SH-SY5Y (cell line): ENCODE data around the gene TMEM200C.

Experiments used
- GATA2 ChIP-seq: IDR thresholded peaks from 2 replicates; pipeline ENCODE4 v1.6.1; 2011; ENCODE audit warnings: mild to moderate bottlenecking, low read depth, low read length
- GATA3 ChIP-seq: IDR thresholded peaks from 2 replicates; pipeline ENCODE4 v1.6.1; 2011; ENCODE audit warnings: low read depth, mild to moderate bottlenecking, low read length, moderate library complexity

TMEM200C gene

GRCh38 chr18:5895876-5896740 is 786 bp upstream of the TMEM200C start:
- TF ChIP-seq GATA3 (no peak), GATA2 (no peak)

- TF ChIP-seq GATA3, result no peak
- TF ChIP-seq GATA2, result no peak
Measured at GRCh38 chr18:5894611-5895298, 567 bp downstream of the TMEM200C start.

- TF ChIP-seq GATA2, result no peak
- no peak for TF ChIP-seq GATA3
Measured at GRCh38 chr18:5893956-5894610, 1.2 kb downstream of the TMEM200C start.

GRCh38 chr18:5892823-5893431 is 2.4 kb downstream of the TMEM200C start:
- TF ChIP-seq GATA2 (no peak), GATA3 (no peak)

DNA sequence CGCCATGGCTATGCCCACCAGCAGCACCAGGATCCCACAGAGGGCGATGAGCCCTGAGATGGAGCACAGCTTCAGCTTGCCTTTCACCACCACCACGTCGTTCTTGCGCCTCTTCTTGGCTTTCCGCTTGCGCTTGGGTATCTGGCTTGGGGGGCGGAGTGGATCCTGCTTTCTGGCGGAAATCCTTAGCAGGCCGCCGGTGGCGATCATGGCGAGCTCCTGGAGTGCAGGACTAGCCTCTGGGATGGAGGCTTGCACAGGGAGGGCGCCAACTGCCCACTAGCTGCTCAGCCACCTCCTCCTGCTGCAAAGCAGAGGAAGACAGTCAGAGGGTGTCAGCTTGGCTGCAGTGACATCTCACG is 3.5 kb downstream of the TMEM200C start:
- TF ChIP-seq GATA3 (no peak), GATA2 (no peak)

DNA sequence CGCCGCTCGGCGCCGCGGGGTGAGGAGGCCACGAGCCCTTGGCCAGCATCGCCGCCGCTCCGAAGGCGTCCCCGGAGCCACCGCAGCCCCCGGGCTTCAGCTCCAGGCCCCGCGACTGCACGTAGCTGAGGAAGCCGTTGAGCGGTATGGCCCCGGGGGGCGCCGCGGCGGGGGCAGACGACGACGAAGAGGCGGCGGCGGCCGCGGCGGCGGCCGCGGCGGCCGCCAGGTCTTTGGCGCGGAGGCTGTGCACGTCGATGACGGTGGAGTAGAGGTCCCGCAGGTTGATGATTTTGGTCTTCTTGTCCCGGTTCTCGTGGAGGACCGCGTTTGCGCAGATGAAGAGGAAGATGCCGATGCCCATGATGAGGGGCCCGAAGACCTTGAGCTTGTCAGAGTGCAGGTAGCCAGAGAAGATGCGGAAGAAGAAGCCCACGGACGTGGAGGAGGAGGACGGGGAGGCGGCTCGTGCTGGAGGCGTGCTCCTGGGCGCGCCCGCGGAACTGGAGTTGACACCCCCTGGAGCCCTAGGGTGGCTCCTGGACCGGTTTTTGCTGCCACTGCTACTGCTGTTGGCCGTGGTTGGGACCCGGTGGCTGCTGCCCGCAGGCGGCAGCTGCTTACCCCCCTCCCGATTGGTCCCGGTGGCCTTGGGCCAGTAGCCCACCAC is 4.0 kb downstream of the TMEM200C start:
- TF ChIP-seq GATA2 (no peak), GATA3 (no peak)

- TF ChIP-seq GATA2 (no peak), GATA3 (no peak)
Measured at GRCh38 chr18:5890331-5891183, 4.8 kb downstream of the TMEM200C start.

GRCh38 chr18:5885361-5885760 is 10.0 kb downstream of the TMEM200C start:
- TF ChIP-seq GATA3 (no peak), GATA2 (no peak)

GRCh38 chr18:5884375-5884774 is 10.9 kb downstream of the TMEM200C start:
- TF ChIP-seq GATA3 (no peak), GATA2 (no peak)

DNA sequence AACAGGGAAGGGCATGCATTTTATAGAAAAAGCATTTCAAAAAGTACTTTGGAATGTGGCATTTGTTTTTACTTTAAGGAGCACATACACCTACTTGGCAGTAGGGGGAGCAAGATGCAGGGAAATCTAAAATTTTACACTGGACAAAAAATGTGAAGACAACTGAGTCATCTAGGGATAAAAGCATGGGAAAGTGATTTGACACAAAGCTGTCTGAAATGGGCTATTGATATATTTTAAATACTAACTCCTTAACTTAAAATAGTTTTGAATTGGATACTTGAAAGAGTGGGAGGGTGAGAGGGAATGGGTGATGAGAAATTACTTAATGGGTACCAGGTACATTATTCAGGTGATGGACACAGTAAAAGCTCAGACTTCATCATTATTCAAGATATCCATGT is 15.8 kb downstream of the TMEM200C start:
- TF ChIP-seq GATA3 (no peak), GATA2 (no peak)

DNA sequence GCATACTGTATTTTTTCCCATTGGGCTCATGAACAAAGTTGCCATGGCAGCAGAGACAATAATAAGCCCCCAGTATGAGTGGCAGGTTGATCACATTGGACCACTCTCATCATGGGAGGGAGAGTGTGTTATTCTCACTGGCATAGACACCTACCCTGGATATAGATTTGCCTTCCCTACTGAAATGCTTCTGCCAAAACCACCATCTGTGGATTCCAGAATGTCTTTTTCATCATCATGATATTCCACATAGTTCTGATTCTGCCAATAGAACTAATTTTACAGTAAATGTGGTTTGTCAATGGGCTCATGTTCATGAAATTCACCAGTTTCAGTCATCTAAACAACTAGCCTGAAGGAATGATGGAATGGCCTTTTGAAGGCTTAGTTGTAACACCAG is 18.4 kb downstream of the TMEM200C start:
- TF ChIP-seq GATA3, result no peak
- no peak for TF ChIP-seq GATA2

GRCh38 chr18:5874336-5874735 is 21.0 kb downstream of the TMEM200C start:
- TF ChIP-seq GATA3, result no peak
- no peak for TF ChIP-seq GATA2

DNA sequence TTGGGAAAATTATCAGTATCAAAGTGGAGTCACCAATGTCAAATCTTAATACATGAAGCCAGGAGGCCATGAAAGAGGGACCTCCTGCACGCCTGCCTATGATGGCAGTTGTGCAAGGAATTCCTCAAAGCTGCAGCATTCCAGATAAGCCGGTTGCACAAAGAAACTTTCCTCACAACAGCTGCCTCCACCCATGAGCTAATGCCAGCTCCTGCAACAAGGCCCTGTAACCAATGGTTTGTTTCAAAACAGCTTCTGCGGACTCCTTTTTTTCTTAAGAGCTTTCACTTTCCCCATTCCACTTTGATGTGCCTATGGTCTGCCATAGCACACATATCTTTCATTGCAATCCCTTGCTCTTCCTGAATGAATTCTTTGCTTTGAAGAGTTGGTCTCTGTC is 22.4 kb downstream of the TMEM200C start:
- TF ChIP-seq GATA3, result no peak
